NCI-H524 (cell line): ENCODE data around the gene ADCYAP1R1.

ENCODE experiments used
- DNase-seq, 2 experiments: peaks; one replicate each; lab custom pipeline; 2025; lab: John Stamatoyannopoulos, UW

The ADCYAP1R1 gene

GRCh38 chr7:31051598-31052486 lies at the start of gene ADCYAP1R1:
ADCYAP1R1 (plus strand) TSS chr7:31052308; CDS start chr7:31063265, 10,957 bp downstream.
- DNase-seq: peak; percentile 54 to 67

GRCh38 chr7:31003097-31003496 lies 49.0 kb upstream of the ADCYAP1R1 start:
- no peak for DNase-seq

DNA sequence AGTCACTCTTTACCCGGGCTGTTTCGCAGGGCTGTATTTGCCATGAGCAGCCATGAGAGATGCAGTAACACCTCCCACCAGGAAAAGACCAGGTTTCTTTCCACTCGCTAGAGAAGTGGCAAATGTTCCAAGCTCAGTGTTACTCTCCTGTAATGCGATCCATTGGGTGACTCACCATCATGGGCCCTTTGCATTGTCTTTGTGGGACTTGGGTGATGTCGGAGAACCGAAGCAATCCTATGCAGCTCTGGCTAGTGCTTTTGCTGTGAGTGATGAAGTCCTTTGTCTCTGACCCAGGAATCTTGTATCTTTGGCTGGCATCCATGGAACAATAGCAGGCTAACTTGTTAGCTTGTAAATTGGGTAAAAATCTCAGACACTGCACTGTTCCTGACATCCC lies 48.4 kb upstream of the ADCYAP1R1 start:
- DNase-seq: no peak

- DNase-seq: no peak
Observed at GRCh38 chr7:31004393-31004792, 47.7 kb upstream of the ADCYAP1R1 start.

- DNase-seq: peak in 1 of 2 experiments; percentile 50
Observed at GRCh38 chr7:31006857-31007256, 45.3 kb upstream of the ADCYAP1R1 start.

- no peak for DNase-seq
Observed at GRCh38 chr7:31007634-31008033, 44.5 kb upstream of the ADCYAP1R1 start.

DNA sequence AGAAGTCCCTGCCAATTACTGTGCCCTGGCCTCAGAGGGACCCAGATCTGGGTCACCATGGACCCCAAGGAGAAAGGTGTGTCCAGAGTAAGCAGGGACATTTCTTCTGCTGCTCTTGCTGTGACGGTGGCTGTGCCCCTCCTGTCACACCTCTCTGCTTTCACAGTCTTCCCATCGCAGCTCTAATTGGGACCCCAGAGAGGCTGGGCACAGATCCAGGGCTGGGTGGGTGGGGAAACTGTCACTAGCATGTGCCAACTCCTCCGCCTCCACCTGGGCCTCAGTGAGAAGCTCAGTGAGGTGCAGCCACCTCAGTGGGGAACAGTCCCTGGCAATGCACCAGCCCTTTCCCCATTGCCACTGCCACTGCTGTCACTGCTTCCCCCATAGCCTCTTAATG lies 37.3 kb upstream of the ADCYAP1R1 start:
- DNase-seq: no peak

DNA sequence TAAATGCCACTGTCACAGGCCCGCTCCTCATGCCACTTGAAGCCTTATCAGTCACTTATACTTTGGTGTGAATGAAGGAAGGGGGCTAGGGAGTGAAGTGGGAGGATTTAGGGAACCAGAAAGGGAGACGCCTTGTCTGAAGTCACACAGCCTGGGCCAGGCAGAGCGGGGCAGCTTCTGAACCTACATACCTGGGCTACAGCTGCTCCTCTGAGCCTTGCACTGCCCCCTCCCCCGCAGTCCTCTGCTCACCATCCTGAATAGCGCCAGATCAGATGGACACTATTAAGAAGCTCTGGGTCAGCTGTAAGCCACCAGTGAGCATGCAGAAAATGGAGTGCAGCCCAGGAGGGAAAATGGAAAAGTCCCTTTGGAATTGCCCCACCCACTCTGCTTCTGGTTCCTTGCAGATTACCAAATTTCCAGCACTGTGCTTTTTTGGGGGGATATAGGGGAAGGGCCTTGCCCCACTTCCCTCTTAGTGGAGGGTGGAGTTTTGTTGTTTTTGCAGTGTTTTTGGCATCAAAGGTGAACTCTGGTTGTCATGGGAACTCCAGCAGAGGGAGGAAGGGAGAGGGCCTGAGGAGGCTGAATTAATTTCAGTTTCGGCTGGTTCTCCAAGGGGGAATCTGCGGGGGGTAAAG lies 35.0 kb upstream of the ADCYAP1R1 start:
- DNase-seq: no peak

DNA sequence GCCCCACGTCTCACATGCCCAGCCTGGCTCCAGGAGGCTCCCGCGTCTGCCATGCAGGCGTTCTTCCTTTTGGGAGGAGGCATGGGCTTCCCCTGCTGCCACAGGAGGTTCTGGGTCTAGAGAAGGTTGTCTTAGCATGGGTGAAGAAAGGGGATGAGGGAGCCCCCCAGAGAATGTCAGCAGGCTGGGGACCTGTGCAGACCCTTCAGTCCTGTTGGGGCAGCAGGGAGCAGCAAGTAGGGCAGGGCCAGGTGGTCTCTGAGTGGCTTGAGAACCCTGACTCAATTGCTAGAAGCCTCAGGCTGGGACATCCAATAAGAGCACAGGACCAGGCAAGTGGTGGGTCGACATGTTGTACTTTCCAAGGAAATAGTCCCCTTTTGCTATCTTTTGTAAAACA lies 34.4 kb upstream of the ADCYAP1R1 start:
- DNase-seq: no peak

DNA sequence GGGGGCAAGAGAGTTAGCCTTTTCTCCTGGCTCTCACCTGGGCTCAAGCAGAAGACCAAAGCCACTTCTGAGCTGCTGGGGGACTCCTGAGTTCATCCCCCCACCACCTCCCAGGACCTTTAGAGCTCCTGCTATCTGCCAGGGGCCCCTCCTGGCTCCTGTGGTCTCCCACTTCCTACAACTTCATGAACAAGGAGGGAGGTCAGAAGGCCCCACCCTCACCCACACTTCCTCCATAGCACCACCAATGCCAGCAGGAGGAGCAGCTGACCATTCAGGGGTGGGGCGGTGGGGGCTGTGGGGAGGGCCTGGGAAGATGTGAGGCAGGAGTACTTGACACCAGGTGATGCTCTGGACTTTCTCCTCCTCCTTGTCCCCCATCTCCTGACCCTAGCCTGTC lies 32.6 kb upstream of the ADCYAP1R1 start:
- no peak for DNase-seq

- no peak for DNase-seq
Observed at GRCh38 chr7:31020161-31020560, 31.9 kb upstream of the ADCYAP1R1 start.

DNA sequence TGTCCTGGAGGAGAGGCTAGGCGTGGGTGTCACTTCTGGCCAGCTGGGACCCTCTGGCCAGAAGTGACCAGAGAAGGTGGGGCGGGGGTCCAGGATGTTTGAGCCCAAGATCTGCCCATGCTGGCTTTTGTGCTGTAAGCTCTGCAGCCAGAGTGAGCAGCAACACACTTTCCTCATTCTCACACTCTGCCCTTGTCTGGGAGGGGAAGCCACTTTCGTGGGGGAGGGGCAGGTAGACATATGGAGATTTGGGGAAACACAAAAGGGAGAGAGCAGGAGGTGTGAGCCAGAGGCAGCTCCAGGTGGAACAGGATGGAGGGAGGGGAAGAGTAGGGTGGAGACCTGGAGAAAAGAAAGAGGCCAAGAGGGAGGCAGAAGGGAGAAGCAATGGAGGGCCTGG lies 31.5 kb upstream of the ADCYAP1R1 start:
- DNase-seq: peak in 1 of 2 experiments; percentile 49

DNA sequence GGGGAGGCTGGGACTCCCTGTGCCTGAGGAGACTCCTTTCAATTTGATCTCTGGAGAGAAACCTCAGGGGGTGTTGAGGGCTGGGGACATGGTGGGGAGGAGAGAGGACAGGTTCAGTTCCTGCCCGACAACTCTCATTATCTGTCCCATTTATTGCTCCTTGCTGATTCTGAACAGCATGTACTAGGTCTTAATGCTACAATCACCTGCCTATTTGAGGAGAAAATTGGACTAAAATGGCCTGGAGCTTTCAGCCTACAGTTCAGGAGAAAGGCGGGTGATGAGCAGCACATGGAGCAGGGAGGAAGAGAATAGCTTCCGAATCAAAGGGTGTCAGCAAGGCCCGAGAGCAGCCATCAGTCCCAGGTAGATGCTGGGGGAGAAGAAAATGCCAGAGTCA lies 30.0 kb upstream of the ADCYAP1R1 start:
- DNase-seq: no peak

DNA sequence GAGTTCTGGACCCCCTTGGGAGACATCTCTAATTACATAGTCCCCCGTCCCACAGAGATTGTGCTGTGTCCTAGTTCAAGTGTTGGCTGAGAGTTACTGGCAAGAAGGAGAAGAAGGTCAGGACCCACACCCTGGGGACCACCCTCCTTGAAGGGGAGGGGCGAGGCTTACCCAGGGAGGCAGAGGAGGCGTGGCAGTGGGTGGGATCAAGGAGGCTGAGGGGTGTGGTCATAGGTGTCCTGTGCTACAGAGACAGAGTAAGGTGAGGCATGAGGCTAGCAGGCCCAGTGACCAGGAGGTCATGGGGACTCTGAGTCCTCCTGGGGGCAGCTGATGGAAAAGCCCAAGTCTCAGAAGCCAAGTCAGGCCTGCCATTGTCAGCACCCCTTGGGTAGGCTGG lies 29.4 kb upstream of the ADCYAP1R1 start:
- no peak for DNase-seq

DNA sequence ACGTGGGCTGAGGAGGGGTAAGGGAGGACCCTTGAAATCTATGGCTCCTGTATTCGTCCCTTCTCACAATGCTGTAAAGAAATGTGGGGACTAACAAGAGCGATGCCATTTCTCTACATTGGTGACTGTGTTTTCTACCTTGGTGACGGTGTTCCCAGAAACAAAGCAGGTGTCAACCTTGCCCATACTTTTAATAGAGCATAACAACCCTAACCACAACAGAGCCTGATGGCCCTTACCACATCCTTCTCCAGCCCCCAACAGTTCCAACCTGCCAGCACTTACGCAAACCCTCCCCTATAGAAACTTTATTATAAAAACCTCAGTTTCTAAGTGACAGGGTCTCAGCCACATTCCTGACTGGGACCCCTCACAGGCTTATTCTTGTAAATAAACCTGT lies 28.2 kb upstream of the ADCYAP1R1 start:
- DNase-seq: no peak

GRCh38 chr7:31027161-31027965 lies 24.7 kb upstream of the ADCYAP1R1 start:
- DNase-seq: peak; percentile 82 to 92

DNA sequence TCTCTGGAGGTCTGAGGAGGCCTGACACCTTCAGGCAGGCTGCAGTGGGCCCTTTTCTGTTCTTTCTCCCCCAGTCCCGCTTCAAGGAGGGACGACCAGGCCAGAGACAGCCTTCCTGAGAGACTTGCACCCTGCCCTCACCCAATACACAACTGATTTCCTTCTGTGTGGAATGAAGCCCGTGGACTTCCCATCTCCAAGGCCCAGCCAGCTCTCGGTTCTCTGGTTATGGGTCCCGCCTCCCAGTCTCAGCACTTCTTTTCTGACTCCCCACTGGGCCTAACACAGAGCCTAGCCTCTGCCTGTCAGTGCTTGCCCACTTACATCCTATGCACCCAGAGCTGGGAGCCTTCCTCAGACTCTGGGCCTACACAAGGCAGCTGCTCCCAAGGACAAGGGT lies 24.1 kb upstream of the ADCYAP1R1 start:
- DNase-seq: no peak

- DNase-seq: peak; percentile 64 to 93
Observed at GRCh38 chr7:31028417-31028992, 23.6 kb upstream of the ADCYAP1R1 start.

GRCh38 chr7:31029251-31030042 lies 22.7 kb upstream of the ADCYAP1R1 start:
- DNase-seq: peak in 1 of 2 experiments; percentile 14

- peak; percentile 5 to 12 for DNase-seq
Observed at GRCh38 chr7:31033674-31034300, 18.3 kb upstream of the ADCYAP1R1 start.

DNA sequence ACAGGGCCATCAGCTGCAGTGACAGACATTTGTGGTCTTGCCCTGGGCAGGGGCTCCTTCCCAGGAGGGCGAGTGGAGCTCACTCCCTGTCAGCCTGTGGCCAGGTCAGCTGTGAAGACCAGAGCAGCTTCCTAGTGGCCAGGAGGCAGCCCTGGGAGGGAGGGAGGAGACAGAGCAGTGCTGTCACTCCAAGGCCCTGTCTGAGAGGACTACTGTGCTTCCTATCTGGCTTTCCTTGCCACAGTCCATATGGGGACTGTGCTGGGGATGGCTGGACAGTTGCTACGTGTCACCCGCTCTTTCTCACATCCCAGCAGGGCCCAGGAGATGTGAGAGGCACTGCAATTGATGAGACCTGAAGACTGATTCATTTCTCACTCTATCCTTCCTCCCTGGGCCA lies 15.2 kb upstream of the ADCYAP1R1 start:
- no peak for DNase-seq
